SH-SY5Y (cell line): ENCODE data around the gene SGCD.

ENCODE experiments used
- GATA2 ChIP-seq: IDR thresholded peaks from 2 replicates; pipeline ENCODE4 v1.6.1; 2011; ENCODE audit warnings: mild to moderate bottlenecking, low read depth, low read length
- GATA3 ChIP-seq: IDR thresholded peaks from 2 replicates; pipeline ENCODE4 v1.6.1; 2011; ENCODE audit warnings: low read depth, mild to moderate bottlenecking, low read length, moderate library complexity

- no peak for TF ChIP-seq GATA2
- TF ChIP-seq GATA3 = no peak
Observed at GRCh38 chr5:156363861-156364260, 36.9 kb downstream of the SGCD start.
